DND-41 (cell line): ENCODE measurements around the gene BCL3.

Experiments
- EZH2 ChIP-seq: IDR thresholded peaks from 3 replicates; pipeline ENCODE4 v1.6.1; 2012; ENCODE audit warnings: borderline replicate concordance, low read depth, mild to moderate bottlenecking, moderate library complexity, low read length, inconsistent platforms; ENCODE audit not compliant: severe bottlenecking
- TF ChIP-seq, protein P1 (sequence below): IDR thresholded peaks from 2 replicates; pipeline ENCODE4 v1.5.1; 2012; ENCODE audit warnings: borderline replicate concordance, low read length, moderate library complexity, mild to moderate bottlenecking; ENCODE audit not compliant: poor library complexity, severe bottlenecking; ENCODE audit errors: extremely low read depth

DNA sequence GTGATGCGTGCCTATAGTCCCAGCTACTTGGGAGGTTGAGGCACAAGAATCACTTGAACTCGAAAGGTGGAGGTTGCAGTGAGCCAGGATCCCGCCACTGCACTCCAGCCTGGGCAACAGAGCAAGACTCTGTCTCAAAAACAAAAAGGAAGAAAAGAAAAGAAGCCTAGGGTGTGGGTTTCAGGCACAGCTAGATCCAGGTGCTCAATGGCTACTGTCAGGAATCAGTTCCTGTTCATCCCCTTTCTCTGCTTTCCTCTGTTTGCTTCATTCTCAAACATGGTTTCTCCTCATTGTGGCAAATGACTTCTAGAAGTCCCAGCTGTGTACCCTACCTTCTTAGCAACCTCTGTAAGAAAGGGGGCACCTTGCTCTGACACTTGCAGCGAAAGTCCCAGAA is 35.0 kb downstream of the BCL3 start:
- TF ChIP-seq, protein P1, sequence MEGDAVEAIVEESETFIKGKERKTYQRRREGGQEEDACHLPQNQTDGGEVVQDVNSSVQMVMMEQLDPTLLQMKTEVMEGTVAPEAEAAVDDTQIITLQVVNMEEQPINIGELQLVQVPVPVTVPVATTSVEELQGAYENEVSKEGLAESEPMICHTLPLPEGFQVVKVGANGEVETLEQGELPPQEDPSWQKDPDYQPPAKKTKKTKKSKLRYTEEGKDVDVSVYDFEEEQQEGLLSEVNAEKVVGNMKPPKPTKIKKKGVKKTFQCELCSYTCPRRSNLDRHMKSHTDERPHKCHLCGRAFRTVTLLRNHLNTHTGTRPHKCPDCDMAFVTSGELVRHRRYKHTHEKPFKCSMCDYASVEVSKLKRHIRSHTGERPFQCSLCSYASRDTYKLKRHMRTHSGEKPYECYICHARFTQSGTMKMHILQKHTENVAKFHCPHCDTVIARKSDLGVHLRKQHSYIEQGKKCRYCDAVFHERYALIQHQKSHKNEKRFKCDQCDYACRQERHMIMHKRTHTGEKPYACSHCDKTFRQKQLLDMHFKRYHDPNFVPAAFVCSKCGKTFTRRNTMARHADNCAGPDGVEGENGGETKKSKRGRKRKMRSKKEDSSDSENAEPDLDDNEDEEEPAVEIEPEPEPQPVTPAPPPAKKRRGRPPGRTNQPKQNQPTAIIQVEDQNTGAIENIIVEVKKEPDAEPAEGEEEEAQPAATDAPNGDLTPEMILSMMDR = no peak
- no peak for TF ChIP-seq EZH2
